Measurements from ENCODE around the gene EIF4E2. TPM values are rescaled to one million over a fixed set of nuclear protein-coding genes. Genes with fewer than 3 reads are reported as not detected.
"Not testable (repeated sequence)": the region's sequence is repeated elsewhere in the genome, so short reads cannot be mapped to it uniquely, and the experiment has no call there.

EIF4E2 gene
- total RNA-seq, 1 donor from 2014 or later: 39.0 TPM

DNA sequence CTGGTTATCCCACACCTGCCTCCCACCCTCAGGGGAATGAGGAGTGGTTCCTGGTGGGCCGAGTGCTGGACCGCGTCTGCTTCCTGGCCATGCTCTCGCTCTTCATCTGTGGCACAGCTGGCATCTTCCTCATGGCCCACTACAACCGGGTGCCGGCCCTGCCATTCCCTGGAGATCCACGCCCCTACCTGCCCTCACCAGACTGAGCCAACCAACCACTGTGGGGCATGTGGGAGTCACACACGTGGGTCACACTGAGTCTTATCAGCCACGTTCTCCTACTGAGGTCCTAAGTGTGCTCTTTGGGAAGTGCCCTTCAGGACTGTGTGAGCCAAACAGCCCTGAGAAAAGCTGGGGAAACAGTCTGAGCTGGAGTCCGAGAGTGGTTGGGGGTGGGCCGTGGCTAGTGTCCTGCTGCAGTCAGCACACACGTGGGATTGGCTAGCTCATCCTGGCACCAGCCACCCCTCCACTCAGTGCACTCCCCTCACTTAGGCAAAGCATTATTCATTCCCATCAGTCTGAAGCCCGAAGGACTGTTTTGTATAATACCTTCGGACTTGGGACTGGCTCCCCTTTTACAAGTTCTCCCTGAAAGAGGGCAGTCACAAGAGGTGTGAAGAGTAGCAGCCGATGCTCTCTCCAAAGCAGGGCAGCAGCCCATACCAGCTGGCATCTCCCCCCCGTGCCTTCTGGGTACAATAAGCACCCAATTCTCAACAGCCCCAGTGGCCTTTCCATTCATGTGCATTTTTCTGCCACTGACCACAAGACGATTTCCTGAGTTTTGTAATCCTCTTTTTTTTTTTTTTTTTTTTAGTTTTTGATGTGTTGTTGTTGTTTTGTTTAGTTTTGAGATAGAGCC, 4.7 kb upstream of the EIF4E2 start:
- intact Hi-C loops (cut with DNase I): no loop called here
- no peak for ATAC-seq
- DNase-seq (ENCODE audit: missing footprints): no peak

DNA sequence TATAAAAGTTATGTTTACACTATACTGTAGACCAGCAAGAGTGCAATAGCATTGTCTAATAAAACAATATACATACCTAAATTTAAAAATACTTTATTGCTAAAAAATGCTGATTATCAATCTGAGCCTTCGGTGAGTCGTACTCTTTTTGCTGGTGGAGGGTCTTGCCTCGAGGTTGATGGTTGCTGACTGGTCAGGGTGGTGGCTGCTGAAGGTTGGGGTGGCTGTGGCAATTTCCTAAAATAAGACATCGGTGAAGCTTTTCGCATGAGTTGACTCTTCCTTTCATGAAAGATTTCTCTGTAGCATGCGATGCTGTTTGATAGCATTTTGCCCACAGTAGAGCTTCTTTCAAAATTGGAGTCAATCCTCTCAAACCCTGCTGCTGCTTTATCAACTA, 2.5 kb upstream of the EIF4E2 start:
- ATAC-seq (no peak), DNase-seq (ENCODE audit: missing footprints) (no peak)
- intact Hi-C loops (cut with DNase I): no loop called here

DNA sequence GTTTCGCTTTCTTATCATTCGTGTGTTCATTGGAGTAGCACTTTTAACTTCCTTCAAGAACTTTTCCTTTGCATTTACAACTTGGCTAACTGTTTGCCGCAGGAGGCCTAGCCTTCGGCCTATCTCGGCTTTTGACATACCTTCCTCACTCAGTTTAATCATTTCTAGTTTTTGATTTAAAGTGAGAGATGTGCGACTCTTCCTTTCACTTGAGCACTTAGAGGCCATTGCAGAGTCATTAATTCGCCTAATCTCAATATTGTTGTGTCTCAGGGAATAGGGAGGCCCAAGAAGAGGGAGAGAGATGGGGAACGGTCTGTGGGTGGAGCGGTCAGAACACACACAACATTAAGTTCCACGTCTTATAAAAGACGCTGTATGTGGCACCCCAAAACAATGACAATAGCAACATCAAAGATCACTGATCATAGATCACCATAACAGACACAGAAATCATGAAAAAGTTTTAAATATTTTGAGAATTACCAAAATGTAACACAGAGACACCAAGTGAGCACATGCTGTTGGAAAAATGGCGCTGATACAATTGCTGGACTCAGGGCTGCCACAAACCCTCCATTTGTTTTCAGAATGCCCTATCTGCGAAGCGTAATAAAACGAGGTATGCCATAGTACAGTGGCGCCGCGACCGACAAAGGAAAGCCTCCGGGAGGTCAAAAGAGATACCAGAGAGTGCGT, 685 bp upstream of the EIF4E2 start:
- DNase-seq (ENCODE audit: missing footprints) (no peak), ATAC-seq (no peak)
- intact Hi-C loops (cut with DNase I): no loop called here

DNA sequence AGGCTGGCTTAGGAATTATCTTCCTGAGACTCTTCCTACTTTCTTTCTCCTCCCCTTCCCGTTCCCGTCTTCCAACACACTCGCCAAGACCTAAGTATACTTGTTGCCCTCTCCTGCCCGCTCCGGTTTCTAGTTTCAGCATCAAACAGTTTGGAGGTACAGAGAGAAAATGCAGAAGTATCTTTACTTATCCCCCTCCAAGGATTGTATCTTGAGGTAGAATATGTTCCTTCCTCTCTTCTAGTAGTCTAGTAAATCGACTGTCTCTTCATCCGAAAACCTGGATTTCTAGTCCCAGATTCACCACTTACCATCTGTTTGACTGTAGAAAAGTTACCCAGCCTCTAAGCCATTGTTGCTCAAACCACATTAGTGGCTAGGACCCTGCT, 755 bp downstream of the EIF4E2 start:
- no peak for ATAC-seq
- DNase-seq (ENCODE audit: missing footprints): no peak
- intact Hi-C loops (cut with DNase I): no loop called here

DNA sequence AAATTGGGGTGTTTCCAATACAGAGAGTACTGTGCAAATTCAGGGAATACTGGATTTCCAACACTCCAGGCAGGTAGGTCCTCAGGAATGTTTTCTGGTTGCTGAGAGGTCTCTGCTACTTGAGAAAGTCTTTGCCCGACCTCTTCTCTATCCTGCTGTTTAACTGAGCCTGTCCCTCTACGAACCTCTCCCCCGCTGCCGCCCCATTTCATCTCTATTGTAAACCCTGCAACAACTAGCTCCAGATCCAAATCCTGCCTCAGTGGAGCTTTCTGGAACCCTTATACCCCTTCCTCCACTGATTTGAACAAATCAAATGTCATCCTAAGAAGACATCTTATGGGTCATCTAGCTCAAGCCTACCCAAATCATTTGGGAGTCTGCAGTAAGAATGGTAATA, 1.3 kb downstream of the EIF4E2 start:
- ATAC-seq (no peak), DNase-seq (ENCODE audit: missing footprints) (no peak)
- intact Hi-C loops (cut with DNase I): no loop called here

DNA sequence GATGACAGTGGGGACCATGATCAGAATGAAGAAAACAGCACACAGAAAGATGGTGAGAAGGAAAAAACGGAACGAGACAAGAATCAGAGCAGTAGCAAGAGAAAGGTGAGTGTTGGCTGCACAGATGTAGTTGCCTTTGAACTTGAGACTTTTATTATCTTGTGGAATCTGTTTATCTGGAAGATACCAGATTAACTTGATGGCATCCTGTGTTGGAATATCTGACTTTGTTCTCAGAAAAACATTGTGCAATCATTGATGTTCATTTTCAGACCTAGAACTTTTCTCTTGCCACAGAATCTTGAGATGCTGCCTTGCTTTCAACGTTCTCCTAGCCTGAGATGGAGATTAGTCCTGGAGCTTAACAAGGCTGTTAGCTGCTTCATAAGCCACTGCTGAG, 5.9 kb downstream of the EIF4E2 start:
- DNase-seq (ENCODE audit: missing footprints): no peak
- no peak for ATAC-seq
- intact Hi-C loops (cut with DNase I): no loop called here

DNA sequence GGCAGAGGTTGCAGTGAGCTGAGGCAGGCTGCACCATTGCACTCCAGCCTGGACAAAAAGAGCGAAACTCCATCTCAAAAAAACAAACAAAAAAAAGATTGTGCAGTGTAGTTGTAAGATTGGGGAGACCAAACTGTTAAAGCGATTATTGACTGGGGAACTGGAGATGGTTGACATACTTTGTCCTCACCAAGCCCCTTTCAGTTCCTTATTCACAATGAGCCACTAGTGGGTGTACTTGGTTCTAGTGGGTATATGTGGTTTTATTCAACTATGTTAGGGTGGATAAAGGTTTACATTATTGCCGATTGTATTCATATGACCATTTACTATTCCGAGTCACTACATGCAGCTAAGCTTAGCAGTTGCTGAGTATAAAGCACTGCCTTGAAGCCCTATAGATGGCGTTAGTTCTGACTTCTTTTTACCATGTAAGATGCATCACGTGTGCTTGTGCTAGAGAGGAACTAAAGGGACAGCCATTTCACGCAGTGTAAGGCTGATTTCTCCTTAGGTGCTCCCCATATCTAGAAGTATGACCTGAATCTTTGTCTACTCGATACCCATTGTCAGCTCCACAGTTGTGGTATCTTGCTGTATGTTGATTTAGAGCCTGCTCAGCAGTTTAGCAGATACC, 12.1 kb downstream of the EIF4E2 start:
- intact Hi-C loops (cut with DNase I): no loop called here

DNA sequence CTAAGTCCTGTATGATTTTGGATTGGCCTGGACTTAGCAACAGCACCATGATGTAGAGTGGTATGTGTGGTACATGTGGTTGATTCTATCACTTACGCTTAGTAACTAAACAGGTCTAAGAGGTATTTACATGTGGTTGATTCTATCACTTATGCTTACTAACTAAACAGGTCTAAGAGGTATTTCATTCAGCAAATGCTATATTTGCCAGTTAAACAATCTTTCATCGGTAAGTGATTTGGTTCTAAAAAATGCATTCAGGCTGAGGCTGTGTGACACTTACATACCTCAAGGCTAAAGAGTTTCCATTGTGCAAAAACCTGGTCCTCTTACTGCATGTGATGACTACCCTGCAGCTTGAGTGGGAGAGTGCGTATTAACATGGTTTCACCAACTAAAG, 13.1 kb downstream of the EIF4E2 start:
- intact Hi-C loops (cut with DNase I): no loop called here
- DNase-seq (ENCODE audit: missing footprints) (no peak), ATAC-seq (no peak)

More for the DNA sequence above, 12.1 kb downstream of the EIF4E2 start:
- DNase-seq (ENCODE audit: missing footprints): no peak
- ATAC-seq: no peak

DNA sequence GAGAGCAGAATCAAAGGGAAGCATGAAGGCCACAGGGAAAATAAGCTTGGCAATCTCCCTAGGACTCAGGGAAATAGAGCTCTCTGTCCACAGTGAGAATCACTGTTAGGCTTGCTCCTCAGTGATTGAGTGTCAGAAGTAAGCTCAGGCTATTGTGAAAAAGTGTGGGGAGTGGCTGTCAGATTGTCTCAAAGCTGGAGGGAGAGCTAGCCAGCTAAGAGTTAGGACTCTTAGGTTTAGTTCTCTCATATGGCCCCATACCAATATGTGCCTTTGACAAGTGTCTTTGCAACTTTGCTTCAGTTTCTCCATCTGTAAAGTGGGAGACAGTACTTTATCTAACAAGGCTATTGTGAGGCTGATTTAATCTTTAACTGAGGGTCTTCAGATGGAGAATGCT, 17.2 kb downstream of the EIF4E2 start:
- intact Hi-C loops (cut with DNase I): no loop called here
- DNase-seq (ENCODE audit: missing footprints) (no peak), ATAC-seq (no peak)

DNA sequence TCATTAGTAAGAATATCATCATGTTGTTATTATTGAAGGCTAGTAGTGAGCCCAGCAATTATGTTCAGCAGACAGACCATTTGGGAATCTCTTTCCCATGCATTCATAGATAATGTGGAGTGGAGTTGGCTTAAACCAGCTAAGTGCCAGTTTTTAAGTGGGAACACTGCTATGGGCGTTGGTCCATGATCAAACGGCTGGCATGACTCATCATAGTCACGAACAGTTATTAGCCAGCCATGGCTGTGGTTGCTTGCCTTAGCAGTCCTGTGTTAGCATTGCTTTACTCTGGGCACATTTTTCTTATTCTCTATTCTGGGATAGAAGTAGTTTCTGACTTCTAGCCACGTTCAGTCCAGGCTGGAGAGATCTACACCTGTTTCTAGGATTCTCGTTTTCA, 17.7 kb downstream of the EIF4E2 start:
- intact Hi-C loops (cut with DNase I): no loop called here
- DNase-seq (ENCODE audit: missing footprints) (no peak), ATAC-seq (peak; percentile 62)

DNA sequence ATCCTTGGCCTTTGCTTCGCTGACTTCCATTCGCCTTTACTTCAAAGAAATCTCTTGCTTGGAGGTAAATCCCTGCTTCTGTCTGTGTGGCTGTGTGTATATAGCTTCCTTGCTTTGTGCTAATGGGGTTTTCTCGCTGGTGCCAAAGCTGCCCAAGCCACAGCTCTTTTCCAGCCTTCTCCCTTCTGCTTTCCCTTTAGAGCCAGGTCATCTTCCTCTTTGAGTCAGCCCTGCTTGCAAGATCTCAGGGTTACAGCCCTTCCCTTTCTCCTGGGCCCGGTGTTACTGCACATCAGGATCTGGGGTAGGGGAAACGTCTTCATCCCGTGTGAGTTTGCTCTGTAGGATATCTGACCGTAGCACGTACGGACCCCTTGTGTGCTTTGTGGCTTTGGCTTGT, 19.1 kb downstream of the EIF4E2 start:
- DNase-seq (ENCODE audit: missing footprints): no peak
- ATAC-seq: no peak
- intact Hi-C loops (cut with DNase I): no loop called here

DNA sequence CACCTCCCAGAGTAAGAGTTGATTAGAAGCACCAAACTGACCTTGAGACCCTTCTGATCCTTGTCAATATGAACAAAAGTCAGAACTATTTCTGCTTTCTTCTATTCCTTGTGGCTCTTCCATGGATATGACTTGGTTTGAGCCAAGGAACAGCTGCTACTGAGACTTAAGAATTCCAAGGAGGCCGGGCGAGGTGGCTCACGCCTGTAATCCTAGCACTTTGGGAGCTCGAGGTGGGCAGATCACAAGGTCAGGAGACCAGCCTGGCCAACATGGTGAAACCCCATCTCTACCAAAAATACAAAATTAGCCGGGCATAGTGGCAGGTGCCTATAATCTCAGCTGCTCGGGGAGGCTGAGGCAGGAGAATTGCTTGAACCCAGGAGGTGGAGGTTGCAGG, 20.0 kb downstream of the EIF4E2 start:
- ATAC-seq; intact Hi-C loops (cut with DNase I); DNase-seq (ENCODE audit: missing footprints): not testable (repeated sequence)

DNA sequence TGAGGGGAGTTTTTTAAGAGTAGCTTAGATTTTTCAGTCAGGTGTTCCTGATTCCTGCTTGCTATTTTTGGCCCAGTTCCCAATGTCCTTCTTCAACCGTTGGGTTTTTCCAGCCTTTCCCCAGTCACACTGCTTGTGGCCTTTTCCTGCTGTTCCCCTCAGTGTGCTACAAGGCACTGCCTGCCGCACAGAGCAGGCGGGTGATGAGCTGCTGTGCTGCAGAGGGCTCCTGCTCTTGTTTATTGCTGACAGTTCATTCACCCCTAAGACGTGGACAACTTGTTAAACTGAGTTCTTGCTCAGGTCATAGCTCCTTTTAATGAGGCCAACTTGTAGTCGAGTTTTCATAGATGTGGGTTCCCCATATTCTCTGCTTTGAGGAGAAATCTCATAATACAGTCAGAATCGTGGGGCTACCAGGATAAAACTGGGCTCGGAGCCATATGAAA, 20.6 kb downstream of the EIF4E2 start:
- DNase-seq (ENCODE audit: missing footprints) (no peak), ATAC-seq (no peak)
- intact Hi-C loops (cut with DNase I): no loop called here

DNA sequence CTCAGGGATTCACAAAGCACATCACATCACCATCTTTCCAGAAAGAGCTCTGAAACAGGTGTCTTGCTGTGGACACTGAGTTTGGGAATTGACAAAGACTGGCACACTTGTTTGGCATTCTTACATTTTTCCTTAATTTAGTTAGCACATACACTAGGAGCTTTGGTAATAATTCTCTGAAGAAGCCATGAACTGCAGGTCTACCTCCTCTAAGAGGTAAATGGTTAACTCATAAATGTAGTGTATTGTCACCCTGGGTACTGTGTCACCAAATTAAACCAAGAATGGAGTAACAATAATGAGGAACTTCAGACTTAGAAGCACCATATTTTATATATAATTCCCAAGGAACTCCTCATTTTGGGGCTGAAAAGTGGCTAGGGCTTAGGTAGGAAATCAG, 22.6 kb downstream of the EIF4E2 start:
- DNase-seq (ENCODE audit: missing footprints) (no peak), ATAC-seq (no peak)
- intact Hi-C loops (cut with DNase I): no loop called here

DNA sequence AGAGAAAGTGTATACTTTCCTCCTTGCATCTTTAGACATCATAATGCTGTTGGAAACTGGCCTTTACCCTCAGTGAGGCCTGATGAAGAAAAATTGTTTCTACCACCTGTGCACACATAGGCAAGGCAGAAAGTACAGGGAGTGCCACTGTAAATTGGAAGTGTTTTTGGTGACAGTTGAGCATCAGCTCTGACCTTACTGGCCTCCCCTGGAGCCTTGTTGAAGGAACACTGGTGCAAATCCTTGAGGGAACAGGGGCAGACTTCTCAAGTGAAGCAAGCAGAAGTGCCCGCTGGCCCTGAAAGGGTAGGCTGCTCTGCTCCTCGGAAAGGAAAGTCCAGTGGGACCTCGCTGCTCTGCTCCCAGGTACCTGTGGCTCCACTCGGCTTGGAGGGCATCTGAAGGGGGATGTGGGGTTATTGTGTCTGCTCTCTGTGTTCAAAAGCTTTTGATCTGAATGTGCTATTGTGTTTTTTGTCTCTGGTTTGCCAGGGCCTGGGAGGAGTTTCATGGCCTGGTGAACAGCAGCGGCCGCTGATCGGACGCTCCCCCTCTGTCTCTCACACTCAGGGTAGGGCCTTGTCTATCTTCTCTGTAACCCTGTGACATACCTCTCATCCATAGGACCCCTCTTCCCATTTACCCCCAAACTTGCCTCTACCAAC, 23.4 kb downstream of the EIF4E2 start:
- ATAC-seq (no peak), DNase-seq (ENCODE audit: missing footprints) (no peak)
- intact Hi-C loops (cut with DNase I): no loop called here

DNA sequence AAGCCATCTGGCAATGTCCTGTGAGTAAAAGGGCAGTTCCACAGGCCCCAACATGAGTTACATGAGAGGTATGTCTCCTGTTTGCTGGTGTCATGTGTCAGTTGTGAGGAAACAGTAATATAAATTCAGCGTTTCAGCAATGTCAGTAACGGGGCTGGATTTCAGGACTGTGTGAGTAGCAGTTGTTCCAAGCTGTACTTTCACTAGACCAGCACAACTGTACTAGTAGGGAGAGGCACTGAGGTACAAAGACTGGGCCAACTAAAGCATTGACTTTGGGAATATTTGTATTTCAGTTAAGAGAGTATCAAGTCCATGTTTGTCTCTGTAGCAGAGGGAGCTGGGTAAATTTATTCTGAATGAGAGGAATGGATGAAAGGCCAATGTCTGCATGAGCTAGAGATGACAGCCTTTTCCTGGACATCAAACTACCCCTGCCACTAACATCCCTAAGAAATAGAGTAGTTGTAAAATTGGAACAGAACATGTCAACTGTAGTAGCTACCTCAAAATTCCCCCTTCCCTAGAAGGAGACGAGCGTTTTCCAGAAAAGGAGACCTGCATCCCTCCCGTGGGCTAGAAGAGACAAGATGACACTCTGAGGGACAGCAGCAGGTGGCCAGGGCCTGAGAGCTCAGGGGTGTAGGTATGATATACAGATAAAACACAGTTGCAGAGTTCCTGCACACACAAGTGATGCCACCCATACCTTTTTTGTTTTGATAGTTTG, 24.4 kb downstream of the EIF4E2 start:
- no peak for ATAC-seq
- intact Hi-C loops (cut with DNase I): no loop called here
- DNase-seq (ENCODE audit: missing footprints): no peak

DNA sequence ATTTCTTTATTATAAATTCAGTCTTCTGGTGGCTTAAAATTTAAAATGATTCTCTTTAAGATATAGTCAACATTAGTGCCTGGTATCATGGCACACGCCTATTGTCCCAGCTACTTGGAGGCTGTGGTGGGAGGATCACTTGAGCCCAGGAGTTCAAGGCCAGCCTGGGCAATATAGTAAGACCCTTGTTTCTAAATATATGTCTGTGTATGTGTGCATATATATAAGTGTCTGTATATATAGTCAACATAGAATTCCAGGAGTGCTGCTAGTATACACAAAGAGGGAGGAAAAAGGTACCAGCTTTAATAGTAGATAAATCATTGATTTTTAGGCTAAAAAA, 24.9 kb downstream of the EIF4E2 start:
- intact Hi-C loops (cut with DNase I): no loop called here
- ATAC-seq (no peak), DNase-seq (ENCODE audit: missing footprints) (no peak)

DNA sequence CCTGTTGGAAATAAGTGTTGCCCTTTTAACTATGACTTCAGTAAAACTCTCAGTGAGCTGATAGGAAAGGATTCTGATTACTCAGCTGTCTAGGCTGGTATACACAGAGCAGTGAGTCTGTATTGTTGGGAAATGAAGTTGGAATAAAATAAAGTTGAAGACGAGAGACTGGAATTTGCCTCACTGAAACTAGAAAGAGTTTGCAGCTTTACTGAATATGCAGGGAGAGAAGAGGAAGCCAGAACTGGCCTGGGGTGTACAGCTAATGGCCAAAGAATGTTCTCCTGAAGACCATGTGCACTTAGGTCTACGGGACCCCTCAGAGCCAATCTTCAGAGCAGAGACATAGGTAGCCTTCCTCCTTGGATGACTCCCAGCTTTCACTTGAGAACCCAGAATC, 26.5 kb downstream of the EIF4E2 start:
- intact Hi-C loops (cut with DNase I): no loop called here
- DNase-seq (ENCODE audit: missing footprints): no peak
- no peak for ATAC-seq

DNA sequence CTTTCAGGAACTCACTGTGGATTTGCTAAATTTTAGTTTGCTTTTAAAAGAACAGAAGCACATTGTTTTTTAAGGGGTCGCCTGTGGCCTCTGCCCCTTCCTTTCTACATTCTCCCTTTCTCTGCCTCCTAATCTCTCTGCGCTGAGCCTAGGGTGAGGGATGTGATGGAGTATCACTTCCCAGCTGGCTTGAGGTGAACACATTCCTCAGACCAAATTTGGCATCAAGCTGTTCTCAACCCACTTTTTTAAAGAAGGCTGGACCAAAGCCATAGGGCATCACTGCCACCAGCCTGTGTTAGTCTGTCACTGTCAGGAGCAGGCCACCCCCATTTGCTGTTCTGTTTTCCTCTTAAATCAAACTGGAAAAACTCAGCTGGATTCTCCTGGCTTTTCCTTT, 27.4 kb downstream of the EIF4E2 start:
- ATAC-seq (no peak), DNase-seq (ENCODE audit: missing footprints) (no peak)
- intact Hi-C loops (cut with DNase I): no loop called here
